Endothelial cell of umbilical vein (primary cell): ENCODE measurements around the gene EFCAB8. TPM values are rescaled to one million over a fixed set of nuclear protein-coding genes. Genes with fewer than 3 reads are reported as not detected.

Source experiments
- BruUV-seq: library from RNA; stranded (reverse); fragments of 400-500 nt; replicated peaks from 2 replicates; lab custom pipeline; 2021; lab: Mats Ljungman, UMichigan
- CTCF ChIA-PET: fragments of 300-600, 350-600 bp; sonication (Branson Sonifier 250); formaldehyde crosslinking; loops from one replicate; lab custom pipeline; 2021; ENCODE audit warnings: antibody characterized with exemption, inconsistent platforms; lab: Charles Lee
- POLR2A ChIA-PET: fragments of 300-600, 350-600 bp; sonication (Branson Sonifier 250); formaldehyde crosslinking; loops from one replicate; lab custom pipeline; 2021; ENCODE audit warnings: antibody characterized with exemption, inconsistent platforms; lab: Charles Lee
- DNase-seq: peaks from one replicate; pipeline ENCODE4 v3.0.0-alpha.2; 2011; ENCODE audit warnings: low read depth, low spot score
- FAIRE-seq: peaks from 2 replicates; lab custom pipeline; 2011; peaks lifted over from hg19 to GRCh38; lab: Jason Lieb, UNC
- H2AFZ ChIP-seq: 2 replicates; pipeline ENCODE4 v1.6.0; 2012; ENCODE audit warnings: low read depth, low read length, control low read depth, inconsistent platforms
- H3K27ac ChIP-seq: 2 replicates; pipeline ENCODE4 v1.5.1; 2011; ENCODE audit warnings: low read depth, mild to moderate bottlenecking, control low read depth, low read length, moderate library complexity; ENCODE audit not compliant: insufficient read depth
- H3K27me3 ChIP-seq, 2 experiments: 2 replicates each; pipeline versions ENCODE4 v1.6.0 to v1.6.1; 2011; ENCODE audit warnings: low read length in 2 of 2, mixed read lengths in 1 of 2; ENCODE audit not compliant: control insufficient read depth in 2 of 2, insufficient read depth in 2 of 2
- H3K36me3 ChIP-seq, 2 experiments: 2 replicates in 1 of 2; 3 replicates in 1 of 2; pipeline ENCODE4 v1.5.1; 2011; ENCODE audit warnings: low read length in 2 of 2, mild to moderate bottlenecking in 1 of 2, moderate library complexity in 1 of 2; ENCODE audit not compliant: control insufficient read depth in 2 of 2, insufficient read depth in 2 of 2; ENCODE audit errors: extremely low read depth in 1 of 2
- H3K4me1 ChIP-seq: 3 replicates; pipeline ENCODE4 v1.5.1; 2011; ENCODE audit warnings: mild to moderate bottlenecking, low read length; ENCODE audit not compliant: control insufficient read depth, insufficient read depth; ENCODE audit errors: extremely low read depth
- H3K4me2 ChIP-seq: 2 replicates; pipeline ENCODE4 v1.6.1; 2011; ENCODE audit warnings: low read length, control low read depth, mixed read lengths; ENCODE audit not compliant: insufficient read depth
- H3K4me3 ChIP-seq, 3 experiments: fragments of 200-600 bp in 1 of 3; sonication (generic), shearing (Covaris generic) in 1 of 3; replicated peaks in 1 of 3; 2 replicates each; pipeline ENCODE4 v1.5.1; 2011 to 2016; ENCODE audit warnings: control low read depth in 3 of 3, low read length in 3 of 3, mild to moderate bottlenecking in 2 of 3, inconsistent platforms in 1 of 3, low read depth in 1 of 3, moderate library complexity in 1 of 3; ENCODE audit not compliant: insufficient read depth in 1 of 3
- H3K79me2 ChIP-seq: 2 replicates; pipeline ENCODE4 v1.6.0; 2012; ENCODE audit warnings: low read length, inconsistent platforms; ENCODE audit not compliant: control insufficient read depth, insufficient read depth
- H3K9ac ChIP-seq: replicated peaks from 2 replicates; pipeline ENCODE3; 2011; ENCODE audit warnings: low read length, control low read depth; ENCODE audit not compliant: insufficient read depth; ENCODE audit errors: extremely low read depth
- H3K9me1 ChIP-seq: replicated peaks from 3 replicates; pipeline ENCODE4 v1.6.0; 2011; ENCODE audit warnings: mild to moderate bottlenecking, low read length; ENCODE audit not compliant: control insufficient read depth, insufficient read depth; ENCODE audit errors: extremely low read depth
- H3K9me3 ChIP-seq: replicated peaks from 2 replicates; pipeline ENCODE4 v1.5.1; 2012; ENCODE audit warnings: low read length, inconsistent platforms; ENCODE audit not compliant: control insufficient read depth, insufficient read depth
- H4K20me1 ChIP-seq: replicated peaks from 2 replicates; pipeline ENCODE3; 2011; ENCODE audit warnings: mild to moderate bottlenecking, low read length; ENCODE audit not compliant: control insufficient read depth, insufficient read depth; ENCODE audit errors: extremely low read depth
- CTCF ChIP-seq, 2 donors: IDR thresholded peaks; 1 replicate in 1 of 2; 2 replicates in 1 of 2; pipeline ENCODE4 v1.5.1; 2011; ENCODE audit warnings: low read length in 2 of 2, mild to moderate bottlenecking in 2 of 2, moderate library complexity in 2 of 2, control low read depth in 1 of 2, inconsistent platforms in 1 of 2, low read depth in 1 of 2; ENCODE audit not compliant: insufficient read depth in 1 of 2; ENCODE audit errors: extremely low read depth in 1 of 2
- EZH2 ChIP-seq: IDR thresholded peaks from 2 replicates; pipeline ENCODE4 v1.6.1; 2012; ENCODE audit warnings: borderline replicate concordance, low read depth, mild to moderate bottlenecking, moderate library complexity, low read length, inconsistent platforms; ENCODE audit not compliant: severe bottlenecking
- FOS ChIP-seq: IDR thresholded peaks from 2 replicates; pipeline ENCODE4 v1.6.1; 2011; ENCODE audit warnings: mild to moderate bottlenecking, low read length, moderate library complexity, borderline replicate concordance; ENCODE audit not compliant: insufficient read depth
- JUN ChIP-seq: IDR thresholded peaks from 2 replicates; pipeline ENCODE4 v1.6.1; 2011; ENCODE audit warnings: borderline replicate concordance, low read depth; ENCODE audit not compliant: insufficient read length, insufficient read depth
- dilution Hi-C: fragments of 300-500 bp; cut with MboI; formaldehyde crosslinking; loops from one replicate; pipeline ENCODE4 v1.15.0; 2019; ENCODE audit warnings: low sequenced_read_pairs; ENCODE audit not compliant: extremely low pct_ligation_motif_present
- intact Hi-C: fragments of 100-400 bp; cut with micrococcal nuclease; formaldehyde crosslinking; loops from one replicate; pipeline ENCODE4 v1.10.0; 2022
- polyA plus RNA-seq, 4 experiments: library from polyadenylated mRNA; depleted of rRNA in 3 of 4; stranded (reverse) in 3 of 4; unstranded in 1 of 4; fragments of >200 nt; gene quantifications; 2 replicates each; pipeline versions ENCODE4 v1.2.1 to v1.2.3, GENCODE V29; 2011 to 2012; ENCODE audit warnings: missing spikeins in 1 of 4
- total RNA-seq: library from RNA; stranded (reverse); gene quantifications from 2 replicates; pipeline ENCODE4 v1.2.3, GENCODE V29; 2021

Gene EFCAB8
- total and polyA plus RNA-seq, 2 donors (not counting 3 experiments of a cell fraction or from before 2014, with no cell fraction given) = 0.01 to 0.31 TPM

GRCh38 chr20:32987044-32987825 is 128.5 kb downstream of the EFCAB8 start:
- dilution Hi-C loops = no loop called here
- Histone ChIP-seq H3K79me2 (no peaks in the 10 kb centered on the region), H3K4me1 (no peaks in the 10 kb centered on the region), H3K9ac (no peak overlapping the region), H2AFZ (no peak overlapping the region), H4K20me1 (no peaks in the 10 kb centered on the region), H3K4me2 (no peak overlapping the region), H3K36me3 (no peaks in the 10 kb centered on the region), H3K27me3 (peaks cover 2 to 4% of the 10 kb centered on the region in 2 experiments), H3K27ac (no peak overlapping the region), H3K4me3 (no peak overlapping the region), H3K9me1 (no peaks in the 10 kb centered on the region), H3K9me3 (no peaks in the 10 kb centered on the region)
- no peak for FAIRE-seq
- intact Hi-C loops = no loop called here
- CTCF ChIA-PET = interaction anchor here (0.9 to 1.6 kb wide), 3 partner anchors 8 to 26 kb away, joined by 3 to 4 read pairs (median 3); partner anchors contain the start of gene SUN5
- POLR2A ChIA-PET = no interaction called here
- BruUV-seq = no TSS peak
- DNase-seq = no peak
- TF ChIP-seq FOS (no peak), CTCF (IDR thresholded peaks at IDR 0.05; ENCODE audit: extremely low read depth in 1 of 2, insufficient read depth in 1 of 2, low read depth in 1 of 2, low read length in 2 of 2) (no peak), JUN (no peak)

GRCh38 chr20:32988008-32988407 is 129.3 kb downstream of the EFCAB8 start:
- H3K9me3 ChIP-seq = no peaks in the 10 kb centered on the region
- no peak overlapping the region for H3K27ac ChIP-seq
- TF ChIP-seq EZH2 (no peak), FOS (no peak)
- intact Hi-C loops = no loop called here
- H3K9ac ChIP-seq = no peak overlapping the region
- dilution Hi-C loops = no loop called here
- no peak overlapping the region for H3K4me3 ChIP-seq
- FAIRE-seq (no peak), DNase-seq (no peak)
- BruUV-seq = no TSS peak
- no peaks in the 10 kb centered on the region for H3K9me1 ChIP-seq
- no peak overlapping the region for H3K4me2 ChIP-seq
- CTCF ChIA-PET = no interaction called here
- H3K4me1 ChIP-seq = no peaks in the 10 kb centered on the region
- no peaks in the 10 kb centered on the region for H3K79me2 ChIP-seq
- H3K36me3 ChIP-seq = no peaks in the 10 kb centered on the region
- no peak overlapping the region for H2AFZ ChIP-seq
- peaks cover 2 to 4% of the 10 kb centered on the region in 2 experiments for H3K27me3 ChIP-seq
- POLR2A ChIA-PET = no interaction called here
- no peaks in the 10 kb centered on the region for H4K20me1 ChIP-seq
